CD14-positive monocyte (primary cell): ENCODE measurements around the gene DNAJC18. TPM values are rescaled to one million over a fixed set of nuclear protein-coding genes. Genes with fewer than 3 reads are reported as not detected.
A peak's percentile ranks its signal among the peaks of the same experiment; 100 is the strongest.

ENCODE experiments used
- DNase-seq, 3 donors: peaks; one replicate each; pipeline ENCODE4 v3.0.0-alpha.2; 2011 to 2022
- H2AFZ ChIP-seq: 2 replicates; pipeline ENCODE4 v1.6.0; 2012; ENCODE audit warnings: mild to moderate bottlenecking, low read depth, low read length, inconsistent platforms; ENCODE audit not compliant: insufficient read depth, poor library complexity, severe bottlenecking
- H3K27ac ChIP-seq, 2 donors: 1 replicate in 1 of 2; 2 replicates in 1 of 2; pipeline ENCODE4 v1.5.1; 2012 to 2013; ENCODE audit warnings: low read length in 2 of 2, control low read depth in 1 of 2, inconsistent platforms in 1 of 2, low read depth in 1 of 2, mild to moderate bottlenecking in 1 of 2
- H3K27me3 ChIP-seq, 2 donors: one replicate each; pipeline versions ENCODE4 v1.6.0 to v1.6.1; 2011 to 2013; ENCODE audit warnings: low read length in 2 of 2; ENCODE audit not compliant: control insufficient read depth in 2 of 2, insufficient read depth in 2 of 2
- H3K36me3 ChIP-seq, 2 donors: replicated peaks in 1 of 2; 1 replicate in 1 of 2; 2 replicates in 1 of 2; pipeline versions ENCODE4 v1.5.1 to v1.6.1; 2012 to 2013; ENCODE audit warnings: low read length in 2 of 2, control low read depth in 1 of 2, inconsistent platforms in 1 of 2, mild to moderate bottlenecking in 1 of 2; ENCODE audit not compliant: insufficient read depth in 2 of 2, control insufficient read depth in 1 of 2
- H3K4me1 ChIP-seq, 2 donors: 1 replicate in 1 of 2; 2 replicates in 1 of 2; pipeline versions ENCODE4 v1.5.1 to v1.6.1; 2012 to 2013; ENCODE audit warnings: low read length in 2 of 2, control low read depth in 1 of 2, inconsistent platforms in 1 of 2, mild to moderate bottlenecking in 1 of 2, moderate library complexity in 1 of 2; ENCODE audit not compliant: insufficient read depth in 2 of 2, control insufficient read depth in 1 of 2
- H3K4me2 ChIP-seq: replicated peaks from 2 replicates; pipeline ENCODE3; 2012; ENCODE audit warnings: low read length, moderate library complexity, mild to moderate bottlenecking; ENCODE audit not compliant: poor library complexity, severe bottlenecking; ENCODE audit errors: extremely low read depth
- H3K4me3 ChIP-seq, 3 experiments: fragments of 200-600 bp in 1 of 3; sonication (generic) in 1 of 3; replicated peaks in 1 of 3; 1 replicate in 2 of 3; 2 replicates in 1 of 3; pipeline ENCODE4 v1.5.1; 2011 to 2013; ENCODE audit warnings: low read length in 3 of 3, mild to moderate bottlenecking in 3 of 3, control low read depth in 2 of 3, low read depth in 2 of 3, inconsistent platforms in 1 of 3, moderate library complexity in 1 of 3
- H3K79me2 ChIP-seq: 2 replicates; pipeline ENCODE4 v1.6.0; 2012; ENCODE audit warnings: mild to moderate bottlenecking, control low read depth, inconsistent platforms, low read length, moderate library complexity; ENCODE audit not compliant: insufficient read depth
- H3K9ac ChIP-seq: 2 replicates; pipeline ENCODE4 v1.6.0; 2017; ENCODE audit warnings: low read length, mild to moderate bottlenecking; ENCODE audit not compliant: insufficient read depth, poor library complexity, severe bottlenecking
- H3K9me3 ChIP-seq, 2 donors: replicated peaks in 1 of 2; 1 replicate in 1 of 2; 2 replicates in 1 of 2; pipeline versions ENCODE4 v1.5.1 to v1.6.1; 2012 to 2013; ENCODE audit warnings: low read length in 2 of 2, control low read depth in 1 of 2; ENCODE audit not compliant: control insufficient read depth in 1 of 2, insufficient read depth in 1 of 2
- H4K20me1 ChIP-seq: 2 replicates; pipeline ENCODE4 v1.6.0; 2012; ENCODE audit warnings: mild to moderate bottlenecking, low read length, control low read depth, moderate library complexity; ENCODE audit not compliant: insufficient read depth
- H3K27ac Mint-ChIP-seq, 7 donors: one replicate each; pipeline ENCODE4 v1.8.0; 2020; ENCODE audit warnings: mild to moderate bottlenecking in 7 of 7, mixed read lengths in 7 of 7, moderate library complexity in 6 of 7, inconsistent platforms in 2 of 7
- H3K27me3 Mint-ChIP-seq, 3 donors: one replicate each; pipeline ENCODE4 v1.8.0; 2021 to 2022; ENCODE audit warnings: low read depth in 3 of 3, mild to moderate bottlenecking in 3 of 3, mixed read lengths in 3 of 3, moderate library complexity in 3 of 3, inconsistent platforms in 1 of 3
- H3K36me3 Mint-ChIP-seq, 2 donors: one replicate each; pipeline ENCODE4 v1.8.0; 2020; ENCODE audit warnings: mixed read lengths in 2 of 2, inconsistent platforms in 1 of 2, mild to moderate bottlenecking in 1 of 2
- H3K4me1 Mint-ChIP-seq: one replicate; pipeline ENCODE4 v1.8.0; 2020; ENCODE audit warnings: mild to moderate bottlenecking, mixed read lengths
- H3K4me3 Mint-ChIP-seq, 2 donors: one replicate each; pipeline ENCODE4 v1.8.0; 2020; ENCODE audit warnings: mild to moderate bottlenecking in 2 of 2, mixed read lengths in 2 of 2, moderate library complexity in 1 of 2
- H3K9me3 Mint-ChIP-seq, 7 donors: one replicate each; pipeline ENCODE4 v1.8.0; 2020 to 2022; ENCODE audit warnings: mixed read lengths in 7 of 7, mild to moderate bottlenecking in 6 of 7, moderate library complexity in 6 of 7, inconsistent platforms in 2 of 7
- WGBS: methylation state at CpG from one replicate; pipeline ENCODE4 v1.1.5; 2013; ENCODE audit warnings: missing lambda C conversion rate; ENCODE audit not compliant: insufficient coverage; 5-methylcytosine and 5-hydroxymethylcytosine counted together
- intact Hi-C, 2 donors: fragments of 100-400 bp; cut with micrococcal nuclease; formaldehyde crosslinking; loops; one replicate each; pipeline versions ENCODE4 v1.15.0 to v1.15.1; 2023
- polyA plus RNA-seq, 3 donors: library from polyadenylated mRNA; depleted of rRNA in 1 of 3; unstranded in 2 of 3; stranded (reverse) in 1 of 3; fragments of 300-500 nt in 2 of 3; fragments of >200 nt in 1 of 3; fragmentation: Illumina TruSeq in 2 of 3; gene quantifications; 1 replicate in 2 of 3; 2 replicates in 1 of 3; pipeline ENCODE4 v1.2.3, GENCODE V29; 2012 to 2021
- TF ChIP-seq, protein P1 (sequence below): fragments of 200-600 bp; IDR thresholded peaks from one replicate; pipeline ENCODE4 v1.8.0; 2022; ENCODE audit warnings: antibody characterized with exemption, mild to moderate bottlenecking

DNAJC18 gene
- polyA plus RNA-seq, 3 donors: 0.87 to 2.6 (median 2.2) TPM

DNA sequence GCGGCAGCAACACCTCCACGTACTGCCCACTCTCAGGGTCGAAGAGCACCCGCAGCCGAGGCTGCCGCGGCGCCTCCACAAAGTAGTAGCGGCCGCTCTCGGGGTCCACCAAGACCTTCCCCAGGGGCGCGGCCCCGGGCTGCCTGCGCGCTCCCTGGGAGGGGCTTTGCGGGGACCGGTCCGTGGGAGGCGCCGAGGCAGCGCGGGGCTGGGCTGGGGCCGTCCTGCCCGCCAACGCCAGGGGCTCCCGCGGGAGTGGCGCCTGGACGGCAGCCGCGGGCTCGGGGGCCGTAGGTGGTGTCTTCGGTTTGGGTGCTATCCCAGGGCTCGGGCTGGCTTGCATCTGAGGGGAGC lies 47.0 kb downstream of the DNAJC18 start:
- Histone ChIP-seq H3K27me3 (peaks cover 12 to 41% of the 10 kb centered on the region in 2 donors), H3K27ac (no peak overlapping the region), H3K9ac (peak overlapping the region; percentile 42), H3K9me3 (peaks cover 0 to 5% of the 10 kb centered on the region in 2 donors), H3K36me3 (no peaks in the 10 kb centered on the region), H2AFZ (peak overlapping the region; percentile 96), H3K79me2 (no peaks in the 10 kb centered on the region), H3K4me2 (peak overlapping the region; percentile 89), H4K20me1 (no peaks in the 10 kb centered on the region), H3K4me1 (peaks cover 28 to 40% of the 10 kb centered on the region in 2 donors), H3K4me3 (peak overlapping the region in 1 of 3 experiments; percentile 82)
- DNase-seq: no peak
- Mint-ChIP-seq H3K4me3 (peak overlapping the region; percentile 89 to 94), H3K36me3 (peaks cover 5% of the 10 kb centered on the region in 2 donors), H3K27ac (no peak overlapping the region), H3K9me3 (peaks cover 0 to 9% (median 5%) of the 10 kb centered on the region in 7 donors), H3K27me3 (peaks cover 48 to 68% (median 56%) of the 10 kb centered on the region in 3 donors), H3K4me1 (peaks cover 41% of the 10 kb centered on the region)
- WGBS: 2% methylated on average over 31 of the region's 36 CpGs
- TF ChIP-seq, protein P1, sequence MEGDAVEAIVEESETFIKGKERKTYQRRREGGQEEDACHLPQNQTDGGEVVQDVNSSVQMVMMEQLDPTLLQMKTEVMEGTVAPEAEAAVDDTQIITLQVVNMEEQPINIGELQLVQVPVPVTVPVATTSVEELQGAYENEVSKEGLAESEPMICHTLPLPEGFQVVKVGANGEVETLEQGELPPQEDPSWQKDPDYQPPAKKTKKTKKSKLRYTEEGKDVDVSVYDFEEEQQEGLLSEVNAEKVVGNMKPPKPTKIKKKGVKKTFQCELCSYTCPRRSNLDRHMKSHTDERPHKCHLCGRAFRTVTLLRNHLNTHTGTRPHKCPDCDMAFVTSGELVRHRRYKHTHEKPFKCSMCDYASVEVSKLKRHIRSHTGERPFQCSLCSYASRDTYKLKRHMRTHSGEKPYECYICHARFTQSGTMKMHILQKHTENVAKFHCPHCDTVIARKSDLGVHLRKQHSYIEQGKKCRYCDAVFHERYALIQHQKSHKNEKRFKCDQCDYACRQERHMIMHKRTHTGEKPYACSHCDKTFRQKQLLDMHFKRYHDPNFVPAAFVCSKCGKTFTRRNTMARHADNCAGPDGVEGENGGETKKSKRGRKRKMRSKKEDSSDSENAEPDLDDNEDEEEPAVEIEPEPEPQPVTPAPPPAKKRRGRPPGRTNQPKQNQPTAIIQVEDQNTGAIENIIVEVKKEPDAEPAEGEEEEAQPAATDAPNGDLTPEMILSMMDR: no peak
- intact Hi-C loops: no loop called here

GRCh38 chr5:139391570-139392323 lies 47.6 kb downstream of the DNAJC18 start:
- Histone ChIP-seq H2AFZ (peak overlapping the region; percentile 96), H3K4me3 (peak overlapping the region in 1 of 3 experiments; percentile 82), H3K36me3 (no peaks in the 10 kb centered on the region), H3K79me2 (no peaks in the 10 kb centered on the region), H3K27me3 (peaks cover 12 to 41% of the 10 kb centered on the region in 2 donors), H4K20me1 (no peaks in the 10 kb centered on the region), H3K4me1 (peaks cover 28 to 40% of the 10 kb centered on the region in 2 donors), H3K4me2 (peak overlapping the region; percentile 89), H3K9ac (peak overlapping the region; percentile 42), H3K27ac (no peak overlapping the region), H3K9me3 (peaks cover 0 to 5% of the 10 kb centered on the region in 2 donors)
- Mint-ChIP-seq H3K9me3 (peaks cover 0 to 9% (median 5%) of the 10 kb centered on the region in 7 donors), H3K4me3 (peak overlapping the region; percentile 76 to 92), H3K4me1 (peaks cover 37% of the 10 kb centered on the region), H3K27ac (peak overlapping the region in 3 of 7 donors; percentile 21 to 47 (median 42)), H3K36me3 (peaks cover 5% of the 10 kb centered on the region in 2 donors), H3K27me3 (peaks cover 48 to 67% (median 59%) of the 10 kb centered on the region in 3 donors)
- intact Hi-C loops: no loop called here
- WGBS: 36% methylated on average over 27 of the region's 33 CpGs
- no peak for DNase-seq
- TF ChIP-seq, protein P1: no peak
